HEK293 (cell line): Measurements from ENCODE around the gene TRIM66.

Experiments
- CTCF ChIA-PET: fragments of 350-600 bp; formaldehyde crosslinking; extraction: SDS; loops from one replicate; lab custom pipeline; 2021; ENCODE audit warnings: antibody characterized with exemption; lab: Yijun Ruan, JAX
- POLR2A ChIA-PET: fragments of 300-600 bp; formaldehyde crosslinking; extraction: SDS; loops from one replicate; lab custom pipeline; 2020; ENCODE audit warnings: antibody characterized with exemption, inconsistent platforms; lab: Yijun Ruan, JAX
- H3K27ac ChIP-seq: fragments of 200-500 bp; sonication (Bioruptor generic); 2 replicates; pipeline ENCODE4 v1.5.1; 2014; ENCODE audit warnings: low read depth, low read length, control low read depth, inconsistent platforms; ENCODE audit errors: extremely low read depth
- H3K36me3 ChIP-seq, 2 experiments: fragments of 200-500 bp in 1 of 2; sonication (Bioruptor generic) in 1 of 2; 1 replicate in 1 of 2; 2 replicates in 1 of 2; pipeline ENCODE4 v1.5.1; 2014 to 2017; ENCODE audit warnings: inconsistent platforms in 2 of 2, low read length in 2 of 2; ENCODE audit not compliant: control insufficient read depth in 2 of 2, insufficient read depth in 1 of 2
- H3K4me1 ChIP-seq: fragments of 200-500 bp; sonication (Bioruptor generic); 2 replicates; pipeline ENCODE4 v1.5.1; 2014; ENCODE audit warnings: mild to moderate bottlenecking, low read length, inconsistent platforms; ENCODE audit not compliant: control insufficient read depth, insufficient read depth
- H3K4me3 ChIP-seq: 2 replicates; pipeline ENCODE4 v1.5.1; 2011; ENCODE audit warnings: low read depth, mild to moderate bottlenecking, control low read depth, low read length, moderate library complexity
- H3K9me3 ChIP-seq: fragments of 200-500 bp; sonication (Bioruptor generic); 2 replicates; pipeline ENCODE4 v1.5.1; 2014; ENCODE audit warnings: low read depth, low read length, inconsistent platforms; ENCODE audit not compliant: control insufficient read depth, insufficient read depth
- CTCF ChIP-seq: fragments of 450-650 bp; formaldehyde crosslinking; IDR thresholded peaks from 2 replicates; pipeline ENCODE4 v1.5.1; 2016; ENCODE audit warnings: missing biosample characterization, missing genetic modification characterization
- EGR2 ChIP-seq: fragments of 450-650 bp; formaldehyde crosslinking; IDR thresholded peaks from 2 replicates; pipeline ENCODE4 v1.5.1; 2016; ENCODE audit warnings: low read depth, missing biosample characterization, missing genetic modification characterization
- GFI1B ChIP-seq: fragments of 450-650 bp; formaldehyde crosslinking; IDR thresholded peaks from 2 replicates; pipeline ENCODE4 v1.5.1; 2016; ENCODE audit warnings: missing biosample characterization, missing genetic modification characterization
- GLI4 ChIP-seq: fragments of 450-650 bp; formaldehyde crosslinking; IDR thresholded peaks from 2 replicates; pipeline ENCODE4 v1.5.1; 2016; ENCODE audit warnings: missing biosample characterization, missing genetic modification characterization
- HOXA7 ChIP-seq: sonication (generic); formaldehyde crosslinking; IDR thresholded peaks from 2 replicates; pipeline ENCODE4 v1.8.1; 2022; ENCODE audit warnings: missing genetic modification reagents, borderline replicate concordance
- KLF7 ChIP-seq: fragments of 450-650 bp; formaldehyde crosslinking; IDR thresholded peaks from 2 replicates; pipeline ENCODE4 v1.5.1; 2016; ENCODE audit warnings: missing biosample characterization, missing genetic modification characterization, borderline replicate concordance
- PRDM6 ChIP-seq: fragments of 450-650 bp; formaldehyde crosslinking; IDR thresholded peaks from 2 replicates; pipeline ENCODE4 v1.5.1; 2017; ENCODE audit warnings: missing biosample characterization, missing genetic modification characterization
- YY2 ChIP-seq: fragments of 450-650 bp; formaldehyde crosslinking; IDR thresholded peaks from 2 replicates; pipeline ENCODE4 v1.5.1; 2016; ENCODE audit warnings: missing biosample characterization, missing genetic modification characterization
- ZNF211 ChIP-seq: fragments of 450-650 bp; formaldehyde crosslinking; IDR thresholded peaks from 2 replicates; pipeline ENCODE4 v1.5.1; 2016; ENCODE audit warnings: low read depth, missing biosample characterization, missing genetic modification characterization
- ZNF341 ChIP-seq: fragments of 450-650 bp; formaldehyde crosslinking; IDR thresholded peaks from 2 replicates; pipeline ENCODE4; 2016; ENCODE audit warnings: low read depth, missing biosample characterization, missing genetic modification characterization
- ZNF366 ChIP-seq: fragments of 450-650 bp; formaldehyde crosslinking; conservative IDR thresholded peaks from 2 replicates; pipeline ENCODE4 v1.5.1; 2016; ENCODE audit warnings: missing biosample characterization, missing genetic modification characterization
- ZNF394 ChIP-seq: fragments of 450-650 bp; formaldehyde crosslinking; IDR thresholded peaks from 2 replicates; pipeline ENCODE4 v1.5.1; 2016; ENCODE audit warnings: missing biosample characterization, missing genetic modification characterization, mild to moderate bottlenecking, moderate library complexity, borderline replicate concordance
- ZNF426 ChIP-seq: fragments of 450-650 bp; formaldehyde crosslinking; IDR thresholded peaks from 2 replicates; pipeline ENCODE4 v1.5.1; 2017; ENCODE audit warnings: missing biosample characterization, missing genetic modification characterization, mild to moderate bottlenecking, inconsistent platforms, moderate library complexity
- ZNF558 ChIP-seq: fragments of 450-650 bp; formaldehyde crosslinking; IDR thresholded peaks from 2 replicates; pipeline ENCODE4 v1.5.1; 2016; ENCODE audit warnings: missing biosample characterization, missing genetic modification characterization
- ZNF610 ChIP-seq: fragments of 450-650 bp; formaldehyde crosslinking; IDR thresholded peaks from 2 replicates; pipeline ENCODE4 v1.5.1; 2016; ENCODE audit warnings: missing biosample characterization, missing genetic modification characterization, borderline replicate concordance
- ZNF626 ChIP-seq: fragments of 450-650 bp; sonication (Bioruptor Pico); formaldehyde crosslinking; IDR thresholded peaks from 2 replicates; pipeline ENCODE4 v1.5.1; 2018; ENCODE audit warnings: missing biosample characterization, missing genetic modification characterization, inconsistent platforms
- ZNF660 ChIP-seq: fragments of 450-650 bp; IDR thresholded peaks from 2 replicates; pipeline ENCODE4 v1.5.1; 2018; ENCODE audit warnings: missing biosample characterization, mild to moderate bottlenecking, missing genetic modification characterization
- ZNF76 ChIP-seq: fragments of 450-650 bp; formaldehyde crosslinking; IDR thresholded peaks from 2 replicates; pipeline ENCODE4; 2016; ENCODE audit warnings: low read depth, missing biosample characterization, missing genetic modification characterization, borderline replicate concordance
- ZNF785 ChIP-seq: fragments of 450-650 bp; formaldehyde crosslinking; IDR thresholded peaks from 2 replicates; pipeline ENCODE4 v1.5.1; 2016; ENCODE audit warnings: missing biosample characterization, missing genetic modification characterization
- ZSCAN30 ChIP-seq: fragments of 450-650 bp; IDR thresholded peaks from 2 replicates; pipeline ENCODE4 v1.5.1; 2018; ENCODE audit warnings: missing biosample characterization, mild to moderate bottlenecking, missing genetic modification characterization, moderate library complexity

TRIM66 gene

GRCh38 chr11:8698379-8698851 lies 15.9 kb upstream of the TRIM66 start:
- peaks cover 0 to 57% of the 10 kb centered on the region in 2 experiments; a peak in 1 of 3 replicates for H3K36me3 ChIP-seq

GRCh38 chr11:8697054-8697453 lies 14.6 kb upstream of the TRIM66 start:
- no peak for TF ChIP-seq CTCF (tag by site-specific recombination)
- TF ChIP-seq ZNF211 (tag by site-specific recombination), result no peak
- TF ChIP-seq ZNF660 (tag by site-specific recombination), result no peak
- Histone ChIP-seq H3K27ac (no peak overlapping the region), H3K4me3 (no peak overlapping the region), H3K4me1 (no peaks in the 10 kb centered on the region), H3K9me3 (no peaks in the 10 kb centered on the region), H3K36me3 (peaks cover 0 to 66% of the 10 kb centered on the region in 2 experiments; a peak in 2 of 3 replicates)
- POLR2A ChIA-PET, result interaction anchor here (1.5 kb wide), 1 partner anchor 8 kb away, joined by 3 read pairs; no protein-coding TSS in a partner anchor
- CTCF ChIA-PET, result no interaction called here

More at GRCh38 chr11:8698379-8698851, 15.9 kb upstream of the TRIM66 start:
- Histone ChIP-seq H3K27ac (no peak overlapping the region), H3K9me3 (no peaks in the 10 kb centered on the region), H3K4me3 (no peak overlapping the region), H3K4me1 (no peaks in the 10 kb centered on the region)
- ChIA-PET CTCF (no interaction called here), POLR2A (interaction anchor here (1.2 kb wide), 1 partner anchor 10 kb away, joined by 3 read pairs; no protein-coding TSS in a partner anchor)
- TF ChIP-seq ZNF785 (tag by site-specific recombination), result no peak
- no peak for TF ChIP-seq GLI4
- TF ChIP-seq KLF7 (tag by site-specific recombination), result no peak
- no peak for TF ChIP-seq EGR2 (tag by site-specific recombination)
- TF ChIP-seq ZNF366 (tag by site-specific recombination), result no peak
- no peak for TF ChIP-seq HOXA7 (CRISPR knock-in tag)
- no peak for TF ChIP-seq YY2
- no peak for TF ChIP-seq ZNF394 (tag by site-specific recombination)

GRCh38 chr11:8694137-8694536 lies 11.7 kb upstream of the TRIM66 start:
- Histone ChIP-seq H3K4me1 (no peaks in the 10 kb centered on the region), H3K9me3 (no peaks in the 10 kb centered on the region), H3K4me3 (no peak overlapping the region), H3K27ac (no peak overlapping the region), H3K36me3 (peaks cover 0 to 90% of the 10 kb centered on the region in 2 experiments; a peak in 2 of 3 replicates)
- ChIA-PET POLR2A (no interaction called here), CTCF (no interaction called here)
- TF ChIP-seq ZNF76 (tag by site-specific recombination) (no peak), ZNF626 (no peak), ZNF610 (tag by site-specific recombination) (no peak), ZNF341 (peak; percentile 75), PRDM6 (tag by site-specific recombination) (peak; percentile 35), ZNF558 (tag by site-specific recombination) (no peak), ZNF426 (tag by site-specific recombination) (no peak), GFI1B (tag by site-specific recombination) (no peak), ZSCAN30 (tag by site-specific recombination) (no peak)
